Right atrium auricular region (tissue), 2 donors: ENCODE measurements around the gene NOP14. TPM values are rescaled to one million over a fixed set of nuclear protein-coding genes. Genes with fewer than 3 reads are reported as not detected.

ENCODE experiments used
- DNase-seq: peaks from one replicate; pipeline ENCODE4 v3.0.0-alpha.2; 2019; ENCODE audit warnings: low spot score
- H3K27ac ChIP-seq, 2 donors: fragments of 200-600 bp; sonication (generic); 1 replicate in 1 of 2; 2 replicates in 1 of 2; pipeline ENCODE4 v1.5.1; 2016 to 2019
- H3K27me3 ChIP-seq, 2 donors: fragments of 200-600 bp; sonication (generic); one replicate each; pipeline versions ENCODE4 v1.5.1 to v1.6.0; 2017 to 2019
- H3K36me3 ChIP-seq: fragments of 200-600 bp; sonication (generic); one replicate; pipeline ENCODE4 v1.5.1; 2016
- H3K4me1 ChIP-seq, 2 donors: fragments of 200-600 bp; sonication (generic); one replicate each; pipeline versions ENCODE4 v1.5.1 to v1.6.0; 2017 to 2019
- H3K4me3 ChIP-seq, 2 donors: fragments of 200-600 bp; sonication (generic); 1 replicate in 1 of 2; 2 replicates in 1 of 2; pipeline ENCODE4 v1.5.1; 2017 to 2019; ENCODE audit warnings: mild to moderate bottlenecking in 1 of 2, moderate library complexity in 1 of 2
- H3K9me3 ChIP-seq, 2 donors: fragments of 200-600 bp; sonication (generic); one replicate each; pipeline ENCODE4 v1.5.1; 2019
- total RNA-seq, 2 donors: library from RNA; depleted of rRNA; stranded (reverse); fragments of >200 nt; gene quantifications; one replicate each; pipeline ENCODE4 v1.1.0, GENCODE V29; 2016
- TF ChIP-seq, protein P1 (sequence below), 2 donors: fragments of 200-600 bp; sonication (generic); IDR thresholded peaks; one replicate each; pipeline ENCODE4 v1.5.1; 2019; ENCODE audit warnings: antibody characterized with exemption in 2 of 2

Gene NOP14
- total RNA-seq, 2 donors from 2014 or later: 12.2 to 14.2 TPM

DNA sequence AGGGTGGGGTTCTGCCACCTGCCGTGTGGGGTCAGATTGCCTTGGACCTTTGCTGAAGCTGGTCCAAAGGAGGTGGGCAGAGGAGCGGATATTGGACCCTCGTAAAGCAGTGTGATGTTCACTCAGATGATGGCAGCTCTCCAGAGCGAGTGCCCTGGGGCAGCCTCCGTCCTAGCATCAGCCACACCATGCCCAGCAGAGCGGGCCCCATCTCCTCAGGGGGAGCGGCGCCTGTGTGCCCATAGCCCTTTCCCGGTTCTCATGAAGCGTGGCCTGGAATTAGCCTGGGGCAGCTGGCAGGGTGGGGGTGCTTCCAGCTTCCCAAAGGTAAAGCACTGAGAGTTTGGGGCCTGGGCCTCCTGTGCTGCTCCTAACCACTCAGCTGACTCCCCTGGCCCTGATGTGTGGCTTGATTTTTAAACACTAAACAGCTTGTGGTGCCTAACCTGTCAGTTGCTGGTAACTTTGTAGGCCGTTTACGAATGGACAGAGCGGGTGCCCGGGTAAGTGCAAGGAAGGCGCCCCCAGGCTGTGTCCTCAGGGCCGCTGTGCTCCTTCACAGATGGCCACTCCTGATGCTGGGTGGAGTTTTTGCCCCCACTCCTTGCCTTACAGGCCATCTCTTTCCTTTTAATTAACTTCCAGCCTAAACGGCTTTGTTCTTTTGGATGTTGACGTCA, 36.0 kb downstream of the NOP14 start:
- H3K9me3 ChIP-seq: no peaks in the 10 kb centered on the region
- no peak overlapping the region for H3K27ac ChIP-seq
- TF ChIP-seq, protein P1, sequence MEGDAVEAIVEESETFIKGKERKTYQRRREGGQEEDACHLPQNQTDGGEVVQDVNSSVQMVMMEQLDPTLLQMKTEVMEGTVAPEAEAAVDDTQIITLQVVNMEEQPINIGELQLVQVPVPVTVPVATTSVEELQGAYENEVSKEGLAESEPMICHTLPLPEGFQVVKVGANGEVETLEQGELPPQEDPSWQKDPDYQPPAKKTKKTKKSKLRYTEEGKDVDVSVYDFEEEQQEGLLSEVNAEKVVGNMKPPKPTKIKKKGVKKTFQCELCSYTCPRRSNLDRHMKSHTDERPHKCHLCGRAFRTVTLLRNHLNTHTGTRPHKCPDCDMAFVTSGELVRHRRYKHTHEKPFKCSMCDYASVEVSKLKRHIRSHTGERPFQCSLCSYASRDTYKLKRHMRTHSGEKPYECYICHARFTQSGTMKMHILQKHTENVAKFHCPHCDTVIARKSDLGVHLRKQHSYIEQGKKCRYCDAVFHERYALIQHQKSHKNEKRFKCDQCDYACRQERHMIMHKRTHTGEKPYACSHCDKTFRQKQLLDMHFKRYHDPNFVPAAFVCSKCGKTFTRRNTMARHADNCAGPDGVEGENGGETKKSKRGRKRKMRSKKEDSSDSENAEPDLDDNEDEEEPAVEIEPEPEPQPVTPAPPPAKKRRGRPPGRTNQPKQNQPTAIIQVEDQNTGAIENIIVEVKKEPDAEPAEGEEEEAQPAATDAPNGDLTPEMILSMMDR (IDR thresholded peaks at IDR 0.05): no peak
- no peak for DNase-seq
- peaks cover 0 to 28% of the 10 kb centered on the region in 2 donors for H3K4me1 ChIP-seq
- no peaks in the 10 kb centered on the region for H3K27me3 ChIP-seq
- H3K4me3 ChIP-seq: no peak overlapping the region
- peaks cover 86% of the 10 kb centered on the region for H3K36me3 ChIP-seq

GRCh38 chr4:2925931-2926860, 37.0 kb downstream of the NOP14 start:
- TF ChIP-seq, protein P1 (IDR thresholded peaks at IDR 0.05): no peak
- no peaks in the 10 kb centered on the region for H3K9me3 ChIP-seq
- H3K27me3 ChIP-seq: no peaks in the 10 kb centered on the region
- H3K4me3 ChIP-seq: no peak overlapping the region
- DNase-seq: no peak
- H3K4me1 ChIP-seq: peaks cover 0 to 18% of the 10 kb centered on the region in 2 donors
- peaks cover 83% of the 10 kb centered on the region for H3K36me3 ChIP-seq
- no peak overlapping the region for H3K27ac ChIP-seq

- Histone ChIP-seq H3K36me3 (peaks cover 76% of the 10 kb centered on the region), H3K4me3 (no peak overlapping the region), H3K27me3 (no peaks in the 10 kb centered on the region), H3K27ac (no peak overlapping the region), H3K4me1 (peaks cover 0 to 11% of the 10 kb centered on the region in 2 donors), H3K9me3 (no peaks in the 10 kb centered on the region)
- no peak for DNase-seq
- TF ChIP-seq, protein P1 (IDR thresholded peaks at IDR 0.05): no peak
Observed at GRCh38 chr4:2925496-2925895, 37.7 kb downstream of the NOP14 start.

DNA sequence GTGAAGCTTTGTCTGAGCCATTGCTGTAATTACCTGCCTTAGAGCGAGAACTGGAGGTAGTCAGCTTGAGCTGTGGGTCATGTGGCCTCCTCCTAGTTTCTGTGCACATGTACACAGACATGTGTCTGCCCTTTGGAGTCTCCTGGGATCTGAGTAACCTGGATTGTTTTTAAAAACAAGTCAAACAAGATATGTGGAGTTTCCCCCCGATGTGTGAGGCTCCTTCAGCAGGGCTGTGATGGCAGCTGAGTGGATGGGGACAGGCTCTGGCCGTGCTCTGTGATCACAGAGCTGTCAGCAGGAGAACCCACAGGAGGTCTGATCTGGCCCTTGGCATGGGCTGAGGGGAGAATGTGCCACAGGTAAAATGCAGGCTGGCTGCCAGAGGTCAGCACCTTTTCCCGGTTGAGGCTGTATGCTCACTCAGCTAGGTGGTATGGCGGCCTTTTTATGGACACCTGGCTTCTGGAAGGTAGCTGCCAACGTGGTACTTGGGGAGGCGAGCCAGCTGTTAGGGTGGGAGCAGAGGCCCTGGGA, 38.4 kb downstream of the NOP14 start:
- Histone ChIP-seq H3K27me3 (no peaks in the 10 kb centered on the region), H3K4me3 (no peak overlapping the region), H3K4me1 (peaks cover 0 to 10% of the 10 kb centered on the region in 2 donors), H3K27ac (no peak overlapping the region), H3K9me3 (no peaks in the 10 kb centered on the region), H3K36me3 (peaks cover 70% of the 10 kb centered on the region)
- DNase-seq: no peak
- TF ChIP-seq, protein P1 (IDR thresholded peaks at IDR 0.05): no peak

DNA sequence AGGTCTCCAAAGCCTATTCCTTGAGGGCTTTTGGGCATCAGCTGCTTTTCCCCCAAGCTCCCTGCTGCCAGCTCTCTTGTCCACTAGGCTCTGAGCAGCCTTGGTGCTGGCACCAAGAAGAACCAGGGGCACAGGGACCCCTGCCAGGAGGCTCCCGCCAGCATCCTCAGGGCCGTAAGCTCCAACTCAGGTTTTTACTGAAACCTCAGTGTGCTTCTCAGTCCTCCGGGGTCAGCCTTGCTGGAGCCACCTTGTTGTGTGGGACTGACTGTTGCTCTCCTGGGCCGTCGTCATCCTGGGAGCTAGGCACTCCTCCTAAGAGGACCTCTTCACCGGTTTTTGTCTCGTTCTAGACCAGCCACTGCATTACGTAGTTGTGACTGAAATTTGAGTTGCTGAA, 38.9 kb downstream of the NOP14 start:
- H3K9me3 ChIP-seq: no peaks in the 10 kb centered on the region
- H3K27ac ChIP-seq: no peak overlapping the region
- DNase-seq: no peak
- no peak overlapping the region for H3K4me3 ChIP-seq
- peaks cover 65% of the 10 kb centered on the region for H3K36me3 ChIP-seq
- H3K4me1 ChIP-seq: peaks cover 0 to 10% of the 10 kb centered on the region in 2 donors
- TF ChIP-seq, protein P1 (IDR thresholded peaks at IDR 0.05): no peak
- H3K27me3 ChIP-seq: no peaks in the 10 kb centered on the region
